MM.1S (cell line): Measurements from ENCODE around the gene MOG.

Source experiments
- DNase-seq: peaks from one replicate; pipeline ENCODE4 v3.0.0-alpha.2; 2015
- H2AFZ ChIP-seq: fragments of 300-600 bp; sonication (generic); 2 replicates; pipeline ENCODE4 v1.6.0; 2016; ENCODE audit warnings: antibody characterized with exemption, low read length
- H3F3A ChIP-seq: fragments of 300-600 bp; sonication (generic); 2 replicates; pipeline ENCODE4 v1.6.1; 2016; ENCODE audit warnings: mild to moderate bottlenecking, antibody characterized with exemption, low read length, moderate library complexity, mixed read lengths; ENCODE audit not compliant: insufficient read depth
- H3K27ac ChIP-seq: fragments of 300-600 bp; sonication (generic); 2 replicates; pipeline ENCODE4 v1.5.1; 2016; ENCODE audit warnings: mild to moderate bottlenecking, low read length
- H3K27me3 ChIP-seq: fragments of 300-600 bp; sonication (generic); replicated peaks from 2 replicates; pipeline ENCODE4 v1.6.0; 2016; ENCODE audit warnings: low read length; ENCODE audit not compliant: insufficient read depth
- H3K36me3 ChIP-seq: fragments of 300-600 bp; sonication (generic); replicated peaks from 2 replicates; pipeline ENCODE4 v1.6.1; 2016; ENCODE audit warnings: mild to moderate bottlenecking, low read length, mixed read lengths; ENCODE audit not compliant: insufficient read depth
- H3K4me1 ChIP-seq: fragments of 300-600 bp; sonication (generic); 2 replicates; pipeline ENCODE4 v1.6.1; 2016; ENCODE audit warnings: low read length, mixed read lengths
- H3K4me2 ChIP-seq: fragments of 300-600 bp; sonication (generic); 2 replicates; pipeline ENCODE4 v1.6.0; 2016; ENCODE audit warnings: low read depth, low read length
- H3K4me3 ChIP-seq: fragments of 300-600 bp; sonication (generic); 2 replicates; pipeline ENCODE4 v1.5.1; 2016; ENCODE audit warnings: low read length, mixed read lengths
- H3K79me2 ChIP-seq: fragments of 300-600 bp; sonication (generic); 2 replicates; pipeline ENCODE4 v1.6.1; 2016; ENCODE audit warnings: mixed run types, low read length, mixed read lengths
- H3K9ac ChIP-seq: fragments of 300-600 bp; sonication (generic); 2 replicates; pipeline ENCODE4 v1.6.1; 2016; ENCODE audit warnings: low read length, mixed read lengths
- H3K9me2 ChIP-seq: fragments of 300-600 bp; sonication (generic); replicated peaks from 2 replicates; pipeline ENCODE4 v1.6.1; 2016; ENCODE audit warnings: mild to moderate bottlenecking, low read length, mixed read lengths; ENCODE audit not compliant: insufficient read depth
- H3K9me3 ChIP-seq: fragments of 300-600 bp; sonication (generic); replicated peaks from 2 replicates; pipeline ENCODE4 v1.6.1; 2016; ENCODE audit warnings: mild to moderate bottlenecking, low read length, mixed read lengths; ENCODE audit not compliant: insufficient read depth
- H4K20me1 ChIP-seq: fragments of 300-600 bp; sonication (generic); 2 replicates; pipeline ENCODE4 v1.6.1; 2016; ENCODE audit warnings: mild to moderate bottlenecking, low read length, moderate library complexity, mixed read lengths; ENCODE audit not compliant: insufficient read depth
- CTCF ChIP-seq: fragments of 300-600 bp; sonication (generic); IDR thresholded peaks from 2 replicates; pipeline ENCODE4 v1.5.1; 2016; ENCODE audit warnings: antibody characterized with exemption, low read length, mixed read lengths
- EZH2 ChIP-seq: fragments of 300-600 bp; sonication (generic); optimal IDR thresholded peaks from 2 replicates; pipeline ENCODE3; 2017; ENCODE audit warnings: low read depth, mild to moderate bottlenecking, antibody characterized with exemption, low read length, mixed read lengths
- EZH2phosphoT487 ChIP-seq: fragments of 300-600 bp; sonication (generic); IDR thresholded peaks from 2 replicates; pipeline ENCODE4 v1.6.1; 2018; ENCODE audit warnings: antibody characterized with exemption, low read length

Gene MOG

GRCh38 chr6:29709188-29709587 is 52.3 kb downstream of the MOG start:
- no peak overlapping the region for H3K27ac ChIP-seq
- no peak overlapping the region for H2AFZ ChIP-seq
- H3K36me3 ChIP-seq = no peaks in the 10 kb centered on the region
- H3K4me3 ChIP-seq = no peak overlapping the region
- no peak for DNase-seq
- peak overlapping the region; percentile 48 for H3K4me2 ChIP-seq
- H3K9ac ChIP-seq = no peak overlapping the region
- no peaks in the 10 kb centered on the region for H3K9me3 ChIP-seq
- TF ChIP-seq CTCF = no peak
- TF ChIP-seq EZH2phosphoT487 = no peak
- TF ChIP-seq EZH2 = no peak
- no peaks in the 10 kb centered on the region for H3K9me2 ChIP-seq
- no peaks in the 10 kb centered on the region for H4K20me1 ChIP-seq
- peaks cover 8% of the 10 kb centered on the region; the same call in 1 of the 2 replicates for H3K4me1 ChIP-seq
- H3K27me3 ChIP-seq = 0 out of 2 replicates have a peak, but pooled peaks cover 4% of the 10 kb centered on the region
- H3K79me2 ChIP-seq = no peaks in the 10 kb centered on the region
- H3F3A ChIP-seq = no peaks in the 10 kb centered on the region

DNA sequence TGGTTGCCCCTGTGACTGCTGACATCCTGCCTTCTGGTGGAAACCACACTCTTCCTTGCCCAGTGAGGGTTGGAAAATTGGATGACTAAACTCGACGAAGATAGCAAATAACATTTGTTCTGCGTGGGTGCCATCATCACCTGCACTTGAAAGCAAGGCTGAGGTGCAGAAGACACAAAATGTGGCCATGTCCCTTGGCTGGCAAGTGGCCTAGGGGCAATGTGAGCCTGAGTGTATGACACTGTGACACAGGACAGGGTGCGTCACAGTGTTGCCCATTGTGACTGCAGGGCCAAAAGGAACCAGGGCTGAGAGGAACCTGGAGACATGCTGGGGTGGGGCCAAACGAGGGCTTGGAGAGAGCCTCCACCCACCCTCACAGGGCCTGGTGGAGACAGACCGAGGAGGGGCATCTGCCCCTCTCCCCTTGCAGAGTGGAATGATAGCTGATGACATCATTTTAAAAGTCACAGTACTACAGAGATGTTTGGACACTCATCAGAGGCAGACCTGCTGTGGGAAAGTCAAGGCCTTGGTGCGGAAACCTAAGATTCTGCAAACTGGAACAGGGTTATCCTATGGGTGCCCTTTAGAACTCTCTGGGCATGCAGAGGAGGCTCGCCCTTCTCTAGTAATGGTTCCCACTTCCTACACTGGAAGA is 53.5 kb downstream of the MOG start:
- Histone ChIP-seq H3K27ac (no peak overlapping the region), H3K4me3 (no peak overlapping the region), H3F3A (no peaks in the 10 kb centered on the region), H3K9ac (no peak overlapping the region), H4K20me1 (no peaks in the 10 kb centered on the region), H3K36me3 (no peaks in the 10 kb centered on the region), H3K4me2 (no peak overlapping the region), H3K27me3 (0 out of 2 replicates have a peak, but pooled peaks cover 4% of the 10 kb centered on the region), H3K9me3 (no peaks in the 10 kb centered on the region), H3K9me2 (no peaks in the 10 kb centered on the region), H2AFZ (no peak overlapping the region), H3K79me2 (no peaks in the 10 kb centered on the region), H3K4me1 (peaks cover 8% of the 10 kb centered on the region; the same call in 1 of the 2 replicates)
- no peak for TF ChIP-seq EZH2
- TF ChIP-seq CTCF = no peak
- no peak for TF ChIP-seq EZH2phosphoT487
- no peak for DNase-seq

- H3K4me3 ChIP-seq = no peak overlapping the region
- no peaks in the 10 kb centered on the region for H4K20me1 ChIP-seq
- no peak for TF ChIP-seq EZH2
- no peak; the same call in 1 of the 2 replicates for TF ChIP-seq CTCF
- TF ChIP-seq EZH2phosphoT487 = no peak
- H3K4me1 ChIP-seq = no peaks in the 10 kb centered on the region
- H3K36me3 ChIP-seq = no peaks in the 10 kb centered on the region
- no peaks in the 10 kb centered on the region for H3K9me3 ChIP-seq
- no peak overlapping the region for H3K4me2 ChIP-seq
- no peaks in the 10 kb centered on the region for H3F3A ChIP-seq
- H3K9ac ChIP-seq = no peak overlapping the region
- no peak overlapping the region for H2AFZ ChIP-seq
- H3K9me2 ChIP-seq = no peaks in the 10 kb centered on the region
- H3K27me3 ChIP-seq = no peaks in the 10 kb centered on the region
- H3K27ac ChIP-seq = no peak overlapping the region
- peak; percentile 15 for DNase-seq
- 0 out of 2 replicates have a peak, but pooled peaks cover 3% of the 10 kb centered on the region for H3K79me2 ChIP-seq
Observed at GRCh38 chr6:29720863-29721262, 64.0 kb downstream of the MOG start.
